Ovary (tissue), 3 donors: ENCODE data around the gene NAGLU.

ENCODE experiments used
- CTCF ChIP-seq, 3 donors: fragments of 450-650 bp in 2 of 3; fragments of 200-600 bp in 1 of 3; IDR thresholded peaks; one replicate each; pipeline versions ENCODE4 v1.5.1 to v1.8.0; 2016 to 2022; ENCODE audit warnings: antibody characterized with exemption in 3 of 3, mild to moderate bottlenecking in 1 of 3
- EP300 ChIP-seq: sonication (generic); formaldehyde crosslinking; IDR thresholded peaks from one replicate; pipeline ENCODE4 v1.6.1; 2017; ENCODE audit warnings: antibody characterized with exemption
- POLR2A ChIP-seq: fragments of 450-650 bp; IDR thresholded peaks from one replicate; pipeline ENCODE4 v1.6.1; 2017; ENCODE audit warnings: antibody characterized with exemption, mild to moderate bottlenecking, moderate library complexity
- donor health status: DM: no; HTN: no; CAD: no.

GRCh38 chr17:42522798-42523278, 13.2 kb upstream of the NAGLU start:
- TF ChIP-seq CTCF (IDR thresholded peaks at IDR 0.05) (no peak), POLR2A (no peak), EP300 (no peak)
